NCI-H2029 (cell line): ENCODE results near the gene CADM2.
"Not testable (repeated sequence)": the region's sequence is repeated elsewhere in the genome, so short reads cannot be mapped to it uniquely, and the experiment has no call there.

Source experiments
- DNase-seq: peaks from one replicate; lab custom pipeline; 2025; lab: John Stamatoyannopoulos, UW

CADM2 gene

DNA sequence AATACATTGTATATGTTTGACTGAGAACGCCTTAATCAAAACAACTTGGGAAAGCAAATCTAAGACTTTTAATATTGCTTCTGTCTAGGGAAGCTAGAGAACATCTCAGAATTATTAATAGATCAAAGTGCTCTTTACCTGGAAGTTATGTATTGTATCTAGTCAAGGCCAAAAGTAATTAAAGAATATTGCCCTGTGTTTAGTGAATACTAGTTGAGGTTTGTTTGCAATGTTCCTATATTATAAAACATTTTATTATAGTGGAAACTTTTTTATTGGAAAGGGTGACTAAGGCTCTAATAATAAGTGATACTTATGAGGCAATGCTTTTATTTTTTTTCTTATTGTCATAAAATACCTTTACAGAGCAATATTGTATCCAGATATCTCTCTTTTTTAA lies 118.2 kb downstream of the CADM2 start:
- DNase-seq = no peak

DNA sequence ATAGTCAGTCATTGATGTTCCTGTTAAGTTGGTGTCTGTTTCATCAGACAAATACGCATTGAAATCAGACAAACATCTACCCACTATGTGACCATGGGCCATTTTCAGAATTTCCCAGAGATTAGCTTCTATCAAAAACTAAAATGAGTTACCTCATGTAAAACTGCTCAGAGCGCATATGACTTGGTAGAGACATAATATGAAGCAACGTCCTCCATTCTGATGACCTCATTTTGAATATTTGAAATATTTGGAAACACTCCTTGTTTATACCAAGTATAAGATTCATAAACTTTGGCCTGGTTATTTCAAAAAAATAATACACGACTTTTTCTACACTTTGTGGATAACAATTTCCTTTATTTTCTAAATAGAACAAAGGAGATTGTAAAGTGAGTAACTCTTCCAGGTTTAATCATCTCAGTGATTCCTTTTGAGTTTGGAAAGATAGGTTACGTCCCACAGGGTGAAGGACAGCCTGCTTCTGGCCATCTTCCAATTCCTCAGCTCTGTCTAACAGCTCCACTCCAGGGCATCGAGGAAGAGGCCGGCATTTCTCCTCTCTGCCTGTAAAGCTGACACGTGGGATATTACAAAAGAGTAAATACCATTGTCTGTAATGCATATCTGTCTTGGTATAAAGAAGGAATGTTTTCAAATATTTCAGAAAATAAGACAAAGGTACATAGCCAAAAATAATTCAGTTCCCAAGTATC lies 122.6 kb downstream of the CADM2 start:
- DNase-seq = peak; percentile 64

DNA sequence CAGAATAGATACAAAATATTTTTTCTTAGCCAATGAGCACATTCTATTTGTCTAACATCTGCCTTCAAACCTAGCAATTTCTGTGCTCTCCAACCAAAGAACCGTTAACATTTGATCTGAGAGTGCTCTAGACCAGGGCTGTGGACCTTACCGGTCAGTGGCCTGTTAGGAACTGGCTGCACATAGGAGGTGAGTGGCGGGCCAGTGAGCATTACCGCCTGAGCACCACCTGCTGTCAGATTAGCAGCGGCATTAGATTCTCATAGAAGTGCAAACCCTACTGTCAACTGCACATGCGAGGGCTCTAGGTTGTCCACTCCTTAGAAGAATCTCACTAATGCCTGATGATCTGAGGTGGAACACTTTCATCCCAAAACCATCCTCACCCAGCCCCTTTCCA lies 131.7 kb downstream of the CADM2 start:
- DNase-seq = no peak

DNA sequence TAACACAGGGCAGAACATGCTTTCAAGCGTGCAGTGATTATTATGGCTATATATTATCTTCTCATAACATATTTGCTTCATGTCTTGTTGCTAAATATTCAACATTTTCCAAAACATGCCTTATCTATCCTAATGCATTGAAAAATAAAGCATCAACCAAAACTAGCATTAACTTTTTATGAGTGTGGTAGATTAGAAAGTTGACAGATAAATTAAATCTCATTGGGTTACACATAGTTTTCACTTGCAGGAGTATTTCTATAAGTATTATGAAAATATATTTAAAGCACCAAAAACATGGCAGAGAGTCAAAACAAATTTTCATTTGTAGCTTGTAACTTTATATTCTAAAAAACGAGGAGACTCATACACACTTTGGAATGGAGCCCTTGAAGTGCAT lies 141.5 kb downstream of the CADM2 start:
- no peak for DNase-seq

DNA sequence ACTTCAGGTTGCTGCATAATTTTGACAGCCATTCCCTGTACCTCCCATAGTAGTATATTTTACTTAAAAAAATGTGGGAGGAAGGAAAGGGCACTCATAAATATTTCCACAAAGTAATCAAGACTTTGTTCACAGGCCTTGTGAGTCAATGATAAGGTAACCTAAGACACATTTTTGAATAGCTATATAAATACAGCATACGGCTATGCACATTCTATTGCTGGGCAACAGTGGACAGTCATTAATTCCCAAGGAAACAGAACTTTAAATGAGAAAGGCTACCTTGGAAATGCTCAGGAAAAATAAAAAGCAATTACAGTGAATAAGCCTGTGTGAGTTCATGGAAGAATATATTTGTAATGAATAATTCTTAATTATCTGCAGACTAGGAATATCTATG lies 144.0 kb downstream of the CADM2 start:
- no peak for DNase-seq

DNA sequence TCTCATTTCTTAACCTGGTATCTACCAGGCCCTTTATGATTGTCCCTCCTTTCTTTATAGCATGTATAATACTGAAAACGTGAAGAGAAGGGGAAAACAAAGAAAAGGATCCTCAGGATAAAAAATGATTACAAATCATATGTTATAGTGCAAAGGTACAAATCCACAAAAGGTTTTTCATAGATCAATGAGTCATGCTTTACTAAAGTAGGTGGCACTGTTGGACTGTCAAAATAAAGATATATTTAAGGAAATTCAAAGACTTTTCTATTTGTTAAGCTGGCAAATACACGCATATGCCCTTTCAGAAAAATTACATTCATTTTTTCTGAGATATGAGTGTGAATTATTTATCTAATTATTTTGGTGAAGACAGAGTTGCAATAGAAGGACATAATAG lies 151.6 kb downstream of the CADM2 start:
- no peak for DNase-seq

DNA sequence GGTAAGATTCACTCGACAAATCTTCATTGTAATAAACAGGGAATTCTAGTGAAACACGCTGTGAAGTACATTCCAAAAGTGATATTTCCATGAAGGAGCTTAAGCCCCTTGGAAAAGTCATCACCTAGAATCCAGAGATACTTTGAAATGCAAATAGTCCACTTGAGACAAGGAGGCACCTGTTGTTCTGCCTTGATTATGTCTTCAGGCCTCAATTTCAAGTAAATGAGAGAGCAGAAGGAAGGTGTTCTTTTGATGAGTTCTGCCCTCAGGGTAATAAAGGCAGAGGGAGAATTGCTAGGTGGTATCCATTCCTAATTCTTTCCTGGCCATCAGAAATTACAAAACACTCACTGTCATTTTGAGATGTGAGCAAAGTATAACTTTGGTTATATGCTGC lies 162.1 kb downstream of the CADM2 start:
- DNase-seq = no peak

DNA sequence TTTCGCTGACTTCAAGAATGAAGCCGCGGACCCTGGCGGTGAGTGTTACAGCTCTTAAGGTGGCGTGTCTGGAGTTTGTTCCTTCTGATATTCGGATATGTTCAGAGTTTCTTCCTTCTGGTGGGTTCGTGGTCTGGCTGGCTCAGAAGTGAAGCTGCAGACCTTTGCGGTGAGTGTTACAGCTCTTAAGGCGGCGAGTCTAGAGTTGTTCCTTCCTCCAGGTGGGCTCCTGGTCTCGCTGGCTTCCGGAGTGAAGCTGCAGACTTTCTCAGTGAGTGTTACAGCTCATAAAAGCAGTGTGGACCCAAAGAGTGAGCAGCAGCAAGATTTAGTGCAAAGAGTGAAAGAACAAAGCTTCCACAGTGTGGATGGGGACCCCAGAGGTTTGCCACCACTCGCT lies 174.1 kb downstream of the CADM2 start:
- DNase-seq = not testable (repeated sequence)

DNA sequence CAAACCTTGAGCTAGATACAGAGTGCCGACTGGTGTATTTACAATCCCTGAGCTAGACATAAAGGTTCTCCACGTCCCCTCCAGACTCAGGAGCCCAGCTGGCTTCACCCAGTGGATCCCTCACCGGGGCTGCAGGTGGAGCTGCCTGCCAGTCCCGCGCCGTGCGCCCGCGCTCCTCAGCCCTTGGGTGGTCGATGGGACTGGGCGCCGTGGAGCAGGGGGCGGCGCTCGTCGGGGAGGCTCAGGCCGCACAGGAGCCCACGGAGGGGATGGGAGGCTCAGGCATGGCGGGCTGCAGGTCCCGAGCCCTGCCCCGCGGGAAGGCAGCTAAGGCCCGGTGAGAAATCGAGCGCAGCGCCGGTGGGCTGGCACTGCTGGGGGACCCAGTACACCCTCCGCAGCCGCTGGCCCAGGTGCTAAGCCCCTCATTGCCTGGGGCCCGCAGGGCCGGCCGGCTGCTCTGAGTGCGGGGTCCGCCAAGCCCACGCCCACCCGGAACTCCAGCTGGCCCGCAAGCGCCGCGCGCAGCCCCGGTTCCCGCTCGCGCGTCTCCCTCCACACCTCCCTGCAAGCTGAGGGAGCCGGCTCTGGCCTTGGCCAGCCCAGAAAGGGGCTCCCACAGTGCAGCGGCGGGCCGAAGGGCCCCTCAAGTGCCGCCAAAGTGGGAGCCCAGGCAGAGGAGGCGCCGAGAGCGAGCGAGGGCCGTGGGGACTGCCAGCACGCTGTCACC lies 175.1 kb downstream of the CADM2 start:
- not testable (repeated sequence) for DNase-seq

DNA sequence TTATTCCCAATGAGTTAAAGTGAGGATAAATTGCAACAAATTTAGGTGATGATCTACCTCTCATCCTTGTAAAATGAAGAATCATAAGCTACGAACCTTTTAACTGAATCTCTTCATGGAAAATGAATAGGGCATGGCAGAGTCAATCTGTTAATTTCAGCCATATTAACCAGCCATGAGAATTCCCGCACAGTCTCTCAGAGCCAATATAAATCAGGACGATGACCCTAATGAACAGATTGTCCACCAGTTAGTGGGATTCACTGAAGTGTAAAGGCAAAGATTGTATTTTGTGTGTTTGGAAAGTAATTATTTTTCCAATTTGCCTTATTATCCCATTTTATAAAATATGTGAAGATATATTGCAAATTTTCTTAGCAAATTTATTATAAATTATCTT lies 183.8 kb downstream of the CADM2 start:
- no peak for DNase-seq

DNA sequence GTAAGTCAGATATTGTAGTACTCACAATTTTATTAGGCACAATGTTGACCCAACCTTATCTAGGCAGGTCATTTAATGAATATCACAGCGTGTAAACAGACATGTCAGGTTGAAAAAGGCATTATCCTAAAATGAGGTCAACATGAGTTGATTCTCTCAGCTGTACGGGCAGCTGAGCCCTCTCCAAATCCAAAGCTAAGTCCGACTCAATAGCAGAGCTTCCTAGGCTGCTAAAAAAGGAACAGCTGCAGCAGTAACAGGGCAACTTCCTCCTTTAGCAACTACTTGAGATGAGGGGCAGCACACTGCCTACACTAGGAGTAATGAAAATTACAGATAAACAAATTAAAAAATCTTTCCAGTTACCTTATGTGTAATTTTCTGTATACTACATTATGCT lies 189.2 kb downstream of the CADM2 start:
- DNase-seq = peak; percentile 36

DNA sequence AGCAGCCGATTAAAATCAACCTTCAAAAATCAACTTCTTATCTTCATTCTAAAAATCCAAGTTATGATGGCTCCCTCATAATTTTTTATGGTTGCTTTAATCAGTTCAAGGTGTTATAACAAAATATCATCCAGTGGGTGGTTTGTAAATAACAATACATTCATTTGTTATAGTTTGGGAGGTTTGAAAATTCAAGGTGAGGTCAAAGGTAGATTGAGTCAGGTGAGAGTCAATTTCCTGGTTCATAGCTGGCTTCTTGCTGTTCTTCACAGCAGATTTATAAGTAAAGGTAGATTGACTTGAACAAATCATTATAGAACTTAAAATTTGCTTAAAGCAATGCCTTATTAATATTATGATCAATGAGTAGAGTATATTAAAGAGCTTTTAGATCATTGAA lies 192.8 kb downstream of the CADM2 start:
- DNase-seq = no peak

DNA sequence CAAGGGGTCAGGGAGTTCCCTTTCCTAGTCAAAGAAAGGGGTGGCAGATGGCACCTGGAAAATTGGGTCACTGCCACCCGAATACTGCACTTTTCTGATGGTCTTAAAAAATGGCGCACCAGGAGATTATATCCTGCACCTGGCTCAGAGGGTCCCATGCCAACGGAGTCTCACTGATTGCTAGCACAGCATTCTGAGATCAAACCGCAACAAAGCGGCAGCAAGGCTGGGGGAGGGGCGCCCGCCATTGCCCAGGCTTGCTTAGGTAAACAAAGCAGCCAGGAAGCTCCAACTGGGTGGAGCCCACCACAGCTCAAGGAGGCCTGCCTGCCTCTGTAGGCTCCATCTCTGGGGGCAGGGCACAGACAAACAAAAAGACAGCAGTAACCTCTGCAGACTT lies 194.5 kb downstream of the CADM2 start:
- DNase-seq = not testable (repeated sequence)

DNA sequence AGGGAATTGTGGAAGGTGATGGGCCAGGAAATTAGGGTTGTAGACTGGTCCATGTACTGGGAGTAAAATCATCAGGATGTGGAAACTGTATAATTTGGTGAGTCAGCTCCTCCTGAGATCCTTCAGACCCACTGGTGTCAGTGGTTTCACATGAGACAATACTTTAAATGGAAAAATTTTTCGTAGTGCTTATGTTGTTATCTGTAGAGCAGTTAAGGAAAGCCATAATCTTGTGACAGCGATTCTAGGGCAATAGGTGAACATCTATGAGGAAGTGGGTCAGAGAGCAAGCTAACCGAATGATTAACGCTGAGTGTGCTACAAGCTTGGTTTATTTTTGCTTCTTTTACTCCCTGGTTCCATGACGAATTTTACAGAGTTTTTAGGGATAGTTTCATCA lies 200.6 kb downstream of the CADM2 start:
- no peak for DNase-seq

DNA sequence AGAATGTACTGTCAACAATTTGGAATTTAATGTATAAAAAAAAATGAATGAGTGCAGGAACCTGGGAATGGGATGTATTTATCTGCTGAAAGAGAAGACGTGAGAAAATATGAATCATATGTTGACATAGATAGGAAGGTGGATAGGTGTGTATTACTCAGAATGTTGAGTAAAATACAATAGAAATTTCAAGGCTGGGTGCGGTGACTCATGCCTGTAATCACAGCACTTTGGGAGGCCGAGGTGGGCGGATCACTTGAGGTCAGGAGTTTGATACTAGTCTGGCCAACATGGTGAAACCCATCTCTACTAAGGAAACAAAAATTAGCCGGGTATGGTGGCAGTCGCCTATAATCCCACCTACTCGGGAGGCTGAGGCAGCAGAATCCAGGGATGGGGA lies 202.8 kb downstream of the CADM2 start:
- DNase-seq = no peak

DNA sequence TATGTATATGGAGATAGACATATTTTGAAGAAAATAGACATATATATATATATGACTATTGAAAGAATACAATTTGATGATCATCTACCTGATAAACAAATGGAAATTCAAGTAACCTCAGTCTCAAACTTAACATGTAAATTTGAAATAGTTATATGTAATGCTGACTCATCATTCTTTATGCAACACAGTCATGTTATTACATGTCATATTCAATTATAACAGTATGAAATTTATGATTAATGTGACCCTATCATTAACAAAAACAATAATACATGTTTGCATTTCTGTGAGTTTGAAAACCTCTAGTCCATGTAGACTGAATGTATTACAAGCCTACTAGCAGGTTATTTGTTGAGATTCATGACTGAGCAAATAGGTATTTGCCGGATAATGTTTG lies 204.1 kb downstream of the CADM2 start:
- DNase-seq = no peak

DNA sequence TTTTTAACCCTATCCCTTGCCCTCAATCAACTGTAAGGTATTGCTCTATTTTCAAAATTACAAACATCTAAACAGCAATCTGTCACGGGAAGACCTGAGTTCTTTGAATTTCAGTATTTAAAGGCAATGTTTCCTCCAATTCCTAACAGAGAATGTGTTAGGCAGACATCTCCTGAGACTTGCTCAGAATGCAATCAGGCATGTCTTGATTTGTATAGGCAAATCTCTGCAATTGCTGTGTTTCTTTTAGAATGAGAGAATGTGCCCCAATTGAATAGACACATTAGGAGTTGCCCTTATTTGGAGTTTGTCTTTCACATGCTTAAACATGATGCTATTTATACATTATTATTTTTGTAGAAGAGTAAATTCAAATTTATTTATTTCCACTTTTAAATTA lies 205.6 kb downstream of the CADM2 start:
- DNase-seq = no peak

DNA sequence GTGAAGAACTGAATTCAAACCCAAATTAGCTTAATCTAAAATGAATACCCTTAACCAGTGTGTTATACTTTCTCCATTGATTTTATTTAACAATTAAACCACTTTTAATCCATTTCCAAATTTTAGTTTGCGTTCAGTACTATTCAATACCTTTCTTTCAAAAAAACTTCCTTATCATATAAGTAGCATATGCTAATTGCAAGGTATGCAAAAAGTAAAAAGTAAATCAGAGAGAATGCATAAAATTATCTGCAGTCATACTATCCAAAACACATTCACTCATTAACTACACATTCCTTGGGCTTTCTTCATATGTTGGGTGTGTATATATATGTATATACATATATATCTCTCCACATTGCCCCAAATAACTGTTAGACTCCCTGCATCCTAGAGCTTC lies 208.8 kb downstream of the CADM2 start:
- no peak for DNase-seq

DNA sequence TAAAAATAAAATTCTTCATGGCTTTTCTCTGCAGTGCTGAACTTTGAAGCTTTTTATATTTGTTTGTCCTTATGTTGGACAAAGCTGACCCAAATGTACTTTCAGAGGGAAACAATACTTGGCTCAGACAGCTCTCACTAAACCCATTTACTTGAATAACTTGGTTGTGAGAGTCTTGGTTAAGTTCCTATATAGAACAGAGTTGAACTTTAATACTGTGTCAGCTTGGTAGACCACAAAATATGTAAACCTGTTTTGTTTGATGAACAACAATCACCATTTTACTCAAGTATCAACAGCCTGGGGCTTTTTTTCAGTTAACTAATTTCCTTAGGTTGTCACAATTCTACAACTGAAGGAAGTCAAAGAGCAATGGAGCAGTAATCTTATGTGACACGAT lies 211.9 kb downstream of the CADM2 start:
- no peak for DNase-seq

DNA sequence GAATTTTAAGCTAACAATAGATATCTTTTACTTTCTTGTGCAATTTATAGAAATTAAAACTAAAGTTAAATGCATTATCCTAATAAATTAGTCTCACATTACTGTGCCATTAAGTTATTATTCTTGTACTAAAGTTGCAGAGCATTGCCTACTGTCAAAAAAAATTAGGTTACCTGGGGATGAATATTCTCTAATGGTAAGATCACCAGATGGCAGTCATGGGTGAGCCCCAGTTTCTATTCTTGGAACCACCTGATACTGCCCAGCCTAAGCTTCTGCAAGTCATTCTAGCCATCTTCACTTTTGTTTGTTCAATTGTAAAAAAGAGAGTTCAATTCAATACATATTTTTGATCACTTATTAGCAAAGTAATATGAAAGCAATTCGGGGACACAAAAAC lies 213.2 kb downstream of the CADM2 start:
- DNase-seq = no peak

DNA sequence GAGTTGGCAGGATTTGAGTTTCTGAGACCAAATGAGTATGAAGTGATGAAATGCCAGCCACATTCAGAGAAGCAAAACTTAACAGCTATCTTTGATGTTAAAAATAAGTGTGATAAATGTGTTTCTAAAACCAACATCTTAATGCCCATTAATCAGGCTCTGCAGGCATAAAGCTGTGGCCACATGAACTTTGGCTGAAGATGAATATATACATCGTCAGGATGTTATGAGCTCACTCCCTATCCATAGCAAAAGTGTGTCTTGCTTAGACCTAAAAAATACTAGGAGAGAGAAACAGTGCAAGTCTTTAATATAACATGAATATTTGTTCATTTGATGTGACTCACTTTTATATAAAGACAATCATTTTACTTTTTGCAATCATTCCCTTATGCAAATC lies 218.0 kb downstream of the CADM2 start:
- no peak for DNase-seq

DNA sequence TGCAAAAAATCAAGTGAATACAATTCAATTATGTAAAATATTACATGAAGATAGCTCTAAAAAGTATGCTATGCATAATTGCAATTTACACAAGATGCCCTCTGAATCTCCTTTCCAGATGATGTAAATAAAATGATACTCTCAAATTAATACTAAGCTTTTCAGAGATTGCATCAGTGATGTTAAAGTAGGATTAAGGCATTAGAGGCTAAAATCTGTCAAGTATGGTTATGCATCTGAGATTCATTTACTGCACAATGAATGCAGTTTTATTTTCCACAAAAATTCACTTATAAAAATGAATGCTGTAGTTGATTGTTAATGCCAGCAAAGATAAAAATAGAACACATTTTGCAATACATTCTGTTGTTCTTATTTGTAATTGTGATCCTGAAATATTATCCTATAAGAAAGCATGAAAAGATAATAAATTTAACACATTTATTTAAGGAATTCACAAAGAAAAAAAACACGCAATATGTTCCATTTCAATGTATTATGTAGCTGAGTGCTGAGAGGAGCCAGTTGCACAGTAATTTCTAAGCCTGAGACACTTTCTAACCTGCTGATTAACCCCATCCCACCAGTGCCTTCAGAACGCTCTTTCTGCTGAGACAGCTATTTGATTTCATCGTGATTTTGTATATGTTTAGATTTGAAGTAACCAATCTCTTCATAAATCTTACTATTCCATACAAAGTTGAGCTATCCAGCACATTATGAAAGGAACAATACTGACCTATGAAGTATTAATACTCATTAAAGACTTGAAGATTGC lies 224.4 kb downstream of the CADM2 start:
- no peak for DNase-seq

DNA sequence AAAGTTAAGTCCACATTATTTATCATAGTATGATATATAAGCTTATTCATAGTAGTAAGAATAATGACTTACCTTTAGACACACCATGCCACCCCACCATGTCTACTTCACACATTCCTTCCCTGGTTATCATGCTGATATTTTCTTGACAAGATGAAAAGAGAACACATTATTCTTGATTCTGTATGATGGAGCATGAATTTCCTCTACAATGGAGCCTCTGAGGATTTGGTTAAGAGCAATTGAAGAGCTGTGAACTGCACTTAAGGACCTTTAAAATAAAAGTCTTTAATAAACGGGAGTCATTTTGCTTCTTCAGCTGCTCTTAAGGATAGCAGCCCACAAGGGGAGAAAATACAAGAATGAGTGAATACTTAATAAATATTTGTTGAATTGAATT lies 226.7 kb downstream of the CADM2 start:
- DNase-seq = no peak
